NCI-H69 (cell line): Measurements from ENCODE around the gene TM4SF18.
"Not testable (repeated sequence)": the region's sequence is repeated elsewhere in the genome, so short reads cannot be mapped to it uniquely, and the experiment has no call there.

Source experiments
- DNase-seq: peaks from one replicate; lab custom pipeline; 2025; lab: John Stamatoyannopoulos, UW

TM4SF18 gene

GRCh38 chr3:149333176-149333859 is at the start of gene TM4SF18:
TM4SF18 (minus strand) TSS chr3:149333636; CDS start chr3:149333382, 254 bp downstream.
- no peak for DNase-seq

GRCh38 chr3:149382518-149382917 is 49.1 kb upstream of the TM4SF18 start:
- DNase-seq, result no peak

- no peak for DNase-seq
These were observed 48.6 kb upstream of the TM4SF18 start for GRCh38 chr3:149382101-149382467.

GRCh38 chr3:149381173-149382100 is 48.0 kb upstream of the TM4SF18 start:
- no peak for DNase-seq

GRCh38 chr3:149380220-149380619 is 46.8 kb upstream of the TM4SF18 start:
- DNase-seq, result not testable (repeated sequence)

- DNase-seq, result peak; percentile 43
These were observed 45.3 kb upstream of the TM4SF18 start for GRCh38 chr3:149378478-149379309.

GRCh38 chr3:149377408-149378364 is 44.2 kb upstream of the TM4SF18 start, which contains the start of gene TM4SF1:
TM4SF1 (minus strand) TSS chr3:149377649; CDS start chr3:149377547, 102 bp downstream.
- DNase-seq, result peak; percentile 86

GRCh38 chr3:149376718-149377407 is 43.4 kb upstream of the TM4SF18 start:
- peak; percentile 63 for DNase-seq

GRCh38 chr3:149375501-149376196 is 42.2 kb upstream of the TM4SF18 start:
- DNase-seq, result peak; percentile 38

- DNase-seq, result no peak
These were observed 41.5 kb upstream of the TM4SF18 start for GRCh38 chr3:149374793-149375500.

GRCh38 chr3:149374391-149374790 is 41.0 kb upstream of the TM4SF18 start:
- DNase-seq, result no peak

- no peak for DNase-seq
These were observed 40.0 kb upstream of the TM4SF18 start for GRCh38 chr3:149373235-149374125.

GRCh38 chr3:149371723-149372114 is 38.3 kb upstream of the TM4SF18 start:
- DNase-seq, result no peak

- peak; percentile 75 for DNase-seq
These were observed 37.7 kb upstream of the TM4SF18 start for GRCh38 chr3:149371001-149371722.

- peak; percentile 55 for DNase-seq
These were observed 36.8 kb upstream of the TM4SF18 start for GRCh38 chr3:149369991-149370866.
